ENCODE measurements around the gene NTSR1.

The NTSR1 gene

GRCh38 chr20:62805155-62805710 lies 96.6 kb downstream of the NTSR1 start:
- no peak for DNase-seq

- no peak for DNase-seq
These were observed 97.2 kb downstream of the NTSR1 start for GRCh38 chr20:62805711-62806382.

GRCh38 chr20:62806383-62807050 lies 97.9 kb downstream of the NTSR1 start:
- no peak for DNase-seq

- DNase-seq, result no peak
These were observed 99.0 kb downstream of the NTSR1 start for GRCh38 chr20:62807444-62808210.

- DNase-seq, result peak; percentile 79
These were observed 99.7 kb downstream of the NTSR1 start for GRCh38 chr20:62808211-62808865.

- DNase-seq, result no peak
These were observed 101.1 kb downstream of the NTSR1 start for GRCh38 chr20:62809530-62810428.

GRCh38 chr20:62811320-62811719 lies 102.7 kb downstream of the NTSR1 start:
- no peak for DNase-seq

GRCh38 chr20:62811720-62812119 lies 103.1 kb downstream of the NTSR1 start:
- no peak for DNase-seq
